GM23338 (cell line): ENCODE results near the gene PLEKHD1. TPM values are rescaled to one million over a fixed set of nuclear protein-coding genes. Genes with fewer than 3 reads are reported as not detected.

Experiments
- ATAC-seq: fragments of 200-7000 bp; cut with Tn5 transposase; 3 replicates; pipeline ENCODE4 v1.9.1; 2020
- DNase-seq: peaks from one replicate; pipeline ENCODE4 v3.0.0-alpha.2; 2015; ENCODE audit warnings: low spot score
- H2AFZ ChIP-seq: fragments of 200-600 bp; sonication (generic); 2 replicates; pipeline ENCODE4 v1.8.0; 2016; ENCODE audit warnings: antibody characterized with exemption, mild to moderate bottlenecking, moderate library complexity
- H3F3A ChIP-seq: fragments of 200-600 bp; sonication (generic); replicated peaks from 2 replicates; pipeline ENCODE4 v1.8.0; 2017; ENCODE audit warnings: antibody characterized with exemption, mixed run types, low read depth
- H3K27ac ChIP-seq: fragments of 200-600 bp; sonication (generic); 2 replicates; pipeline ENCODE4 v1.6.1; 2016; ENCODE audit warnings: low read depth
- H3K27me3 ChIP-seq: fragments of 200-600 bp; sonication (generic); 2 replicates; pipeline ENCODE4 v1.8.0; 2016; ENCODE audit warnings: mild to moderate bottlenecking, mixed run types, moderate library complexity; ENCODE audit not compliant: insufficient read depth
- H3K36me3 ChIP-seq: fragments of 200-600 bp; sonication (generic); 2 replicates; pipeline ENCODE4 v1.8.0; 2016; ENCODE audit warnings: mild to moderate bottlenecking; ENCODE audit not compliant: insufficient read depth
- H3K4me1 ChIP-seq: fragments of 200-600 bp; sonication (generic); 2 replicates; pipeline ENCODE4 v1.8.0; 2016; ENCODE audit warnings: mild to moderate bottlenecking, moderate library complexity; ENCODE audit not compliant: insufficient read depth
- H3K4me2 ChIP-seq: fragments of 200-600 bp; sonication (generic); 2 replicates; pipeline ENCODE4 v1.7.1; 2017; ENCODE audit warnings: mixed run types
- H3K4me3 ChIP-seq: fragments of 200-600 bp; sonication (generic); 2 replicates; pipeline ENCODE4 v1.6.1; 2016; ENCODE audit warnings: mixed run types
- H3K79me2 ChIP-seq: fragments of 200-600 bp; sonication (generic); replicated peaks from 2 replicates; pipeline ENCODE4 v1.8.0; 2017; ENCODE audit warnings: mild to moderate bottlenecking; ENCODE audit not compliant: insufficient read depth
- H3K9me2 ChIP-seq: fragments of 200-600 bp; sonication (generic); 2 replicates; pipeline ENCODE4 v1.8.0; 2017; ENCODE audit not compliant: insufficient read depth
- H4K20me1 ChIP-seq: fragments of 200-600 bp; sonication (generic); replicated peaks from 2 replicates; pipeline ENCODE4 v1.8.0; 2017; ENCODE audit warnings: mild to moderate bottlenecking; ENCODE audit not compliant: insufficient read depth
- H3K27ac Mint-ChIP-seq: 2 replicates; pipeline ENCODE4 v1.8.0; 2020; ENCODE audit warnings: inconsistent platforms, mild to moderate bottlenecking, moderate library complexity, mixed read lengths
- H3K27me3 Mint-ChIP-seq: 3 replicates; pipeline ENCODE4 v1.8.0; 2022; ENCODE audit warnings: low read depth, mild to moderate bottlenecking, moderate library complexity, mixed read lengths, inconsistent platforms; ENCODE audit not compliant: insufficient read depth, poor library complexity
- H3K36me3 Mint-ChIP-seq: 3 replicates; pipeline ENCODE4 v1.8.0; 2021; ENCODE audit warnings: low read depth, mild to moderate bottlenecking, inconsistent platforms, moderate library complexity, mixed read lengths
- H3K4me1 Mint-ChIP-seq: 3 replicates; pipeline ENCODE4 v1.8.0; 2020; ENCODE audit warnings: mild to moderate bottlenecking, inconsistent platforms, mixed read lengths
- H3K4me3 Mint-ChIP-seq: 3 replicates; pipeline ENCODE4 v1.8.0; 2021; ENCODE audit warnings: moderate library complexity, mild to moderate bottlenecking, inconsistent platforms, mixed read lengths
- H3K9me3 Mint-ChIP-seq: 3 replicates; pipeline ENCODE4 v1.8.0; 2020; ENCODE audit warnings: moderate library complexity, mild to moderate bottlenecking, inconsistent platforms, mixed read lengths
- CREB1 ChIP-seq: fragments of 250-450 bp; sonication (Bioruptor Pico); IDR thresholded peaks from 2 replicates; pipeline ENCODE4 v1.5.0; 2020; ENCODE audit warnings: low read depth, mild to moderate bottlenecking, moderate library complexity
- ETS1 ChIP-seq: IDR thresholded peaks from 2 replicates; pipeline ENCODE4 v1.6.1; 2016; ENCODE audit warnings: antibody characterized with exemption
- EZH2 ChIP-seq: fragments of 200-600 bp; sonication (generic); IDR thresholded peaks from one replicate; pipeline ENCODE4 v1.8.0; 2017; ENCODE audit warnings: antibody characterized with exemption, mild to moderate bottlenecking, low read depth; ENCODE audit not compliant: unreplicated experiment
- EZH2phosphoT487 ChIP-seq: fragments of 200-600 bp; sonication (generic); IDR thresholded peaks from one replicate; pipeline ENCODE4 v1.8.1; 2018; ENCODE audit warnings: antibody characterized with exemption; ENCODE audit not compliant: unreplicated experiment
- JUNB ChIP-seq: IDR thresholded peaks from one replicate; pipeline ENCODE4 v1.6.1; 2016; ENCODE audit warnings: antibody characterized with exemption; ENCODE audit not compliant: unreplicated experiment
- NANOG ChIP-seq: IDR thresholded peaks from 2 replicates; pipeline ENCODE4 v1.6.1; 2016; ENCODE audit warnings: antibody characterized with exemption, borderline replicate concordance
- POLR2AphosphoS5 ChIP-seq: IDR thresholded peaks from 2 replicates; pipeline ENCODE4 v1.6.1; 2016; ENCODE audit warnings: antibody characterized with exemption, low read depth
- REST ChIP-seq: IDR thresholded peaks from one replicate; pipeline ENCODE4 v1.6.1; 2018; ENCODE audit warnings: antibody characterized with exemption; ENCODE audit not compliant: unreplicated experiment
- STAT1 ChIP-seq: IDR thresholded peaks from one replicate; pipeline ENCODE4 v1.6.1; 2016; ENCODE audit warnings: antibody characterized with exemption; ENCODE audit not compliant: unreplicated experiment
- ZNF114 ChIP-seq: fragments of 250-450 bp; sonication (Bioruptor Pico); IDR thresholded peaks from 2 replicates; pipeline ENCODE4 v1.5.0; 2020; ENCODE audit warnings: mild to moderate bottlenecking, moderate library complexity
- ZNF331 ChIP-seq: fragments of 250-450 bp; sonication (Bioruptor Pico); IDR thresholded peaks from 2 replicates; pipeline ENCODE4 v1.5.0; 2020; ENCODE audit warnings: low read depth, mild to moderate bottlenecking, moderate library complexity
- ZNF462 ChIP-seq: fragments of 250-450 bp; sonication (Bioruptor Pico); IDR thresholded peaks from 2 replicates; pipeline ENCODE4 v1.5.0; 2020; ENCODE audit warnings: mild to moderate bottlenecking, moderate library complexity
- polyA plus RNA-seq: library from polyadenylated mRNA; unstranded; fragments of >200 nt; fragmentation: Nextera tagmentation; extraction: Ambion mirVana; gene quantifications from 2 replicates; pipeline ENCODE4 v1.2.1, GENCODE V29; 2016
- total RNA-seq: library from RNA; depleted of rRNA; stranded (reverse); fragments of >200 nt; shearing (Covaris generic); gene quantifications from 2 replicates; pipeline ENCODE4 v1.2.3, GENCODE V29; 2014
- TF ChIP-seq, protein P1 (sequence below), 2 experiments: fragments of 200-600 bp in 1 of 2; sonication (generic) in 1 of 2; conservative IDR thresholded peaks; 2 replicates each; pipeline versions ENCODE4 v1.5.1 to v1.6.1; 2016 to 2017; ENCODE audit warnings: antibody characterized with exemption in 2 of 2, low read depth in 2 of 2, mild to moderate bottlenecking in 2 of 2, moderate library complexity in 1 of 2

Gene PLEKHD1
- total and polyA plus RNA-seq, 2 experiments from 2014 or later = 0.19 to 0.28 TPM

GRCh38 chr14:69473260-69473659 is 11.3 kb upstream of the PLEKHD1 start (continued):
- TF ChIP-seq EZH2phosphoT487 (no peak), POLR2AphosphoS5 (no peak), CREB1 (CRISPR knock-in tag) (no peak), EZH2 (no peak), ZNF114 (CRISPR knock-in tag) (no peak)

GRCh38 chr14:69473946-69474345 is 10.6 kb upstream of the PLEKHD1 start:
- H3K27ac Mint-ChIP-seq = no peak overlapping the region; the same call in 1 of the 2 replicates
- Histone ChIP-seq H3K36me3 (no peaks in the 10 kb centered on the region), H3F3A (no peaks in the 10 kb centered on the region), H2AFZ (no peak overlapping the region), H3K27me3 (no peaks in the 10 kb centered on the region), H3K9me2 (no peaks in the 10 kb centered on the region), H3K27ac (no peak overlapping the region), H3K4me3 (no peak overlapping the region), H4K20me1 (no peaks in the 10 kb centered on the region), H3K4me1 (no peaks in the 10 kb centered on the region), H3K4me2 (no peak overlapping the region), H3K79me2 (no peaks in the 10 kb centered on the region)
- ATAC-seq (no peak), DNase-seq (no peak)
- H3K36me3 Mint-ChIP-seq = no peaks in the 10 kb centered on the region
- H3K9me3 Mint-ChIP-seq = peaks cover 6% of the 10 kb centered on the region; the same call in 2 of the 3 replicates
- H3K4me1 Mint-ChIP-seq = no peaks in the 10 kb centered on the region
- H3K4me3 Mint-ChIP-seq = no peak overlapping the region
- H3K27me3 Mint-ChIP-seq = peaks cover 12% of the 10 kb centered on the region
- TF ChIP-seq STAT1 (no peak), CREB1 (CRISPR knock-in tag) (no peak), POLR2AphosphoS5 (no peak), ETS1 (no peak), ZNF331 (CRISPR knock-in tag) (no peak), JUNB (no peak), ZNF462 (CRISPR knock-in tag) (no peak), ZNF114 (CRISPR knock-in tag) (no peak), NANOG (no peak), REST (no peak)
- TF ChIP-seq, protein P1, sequence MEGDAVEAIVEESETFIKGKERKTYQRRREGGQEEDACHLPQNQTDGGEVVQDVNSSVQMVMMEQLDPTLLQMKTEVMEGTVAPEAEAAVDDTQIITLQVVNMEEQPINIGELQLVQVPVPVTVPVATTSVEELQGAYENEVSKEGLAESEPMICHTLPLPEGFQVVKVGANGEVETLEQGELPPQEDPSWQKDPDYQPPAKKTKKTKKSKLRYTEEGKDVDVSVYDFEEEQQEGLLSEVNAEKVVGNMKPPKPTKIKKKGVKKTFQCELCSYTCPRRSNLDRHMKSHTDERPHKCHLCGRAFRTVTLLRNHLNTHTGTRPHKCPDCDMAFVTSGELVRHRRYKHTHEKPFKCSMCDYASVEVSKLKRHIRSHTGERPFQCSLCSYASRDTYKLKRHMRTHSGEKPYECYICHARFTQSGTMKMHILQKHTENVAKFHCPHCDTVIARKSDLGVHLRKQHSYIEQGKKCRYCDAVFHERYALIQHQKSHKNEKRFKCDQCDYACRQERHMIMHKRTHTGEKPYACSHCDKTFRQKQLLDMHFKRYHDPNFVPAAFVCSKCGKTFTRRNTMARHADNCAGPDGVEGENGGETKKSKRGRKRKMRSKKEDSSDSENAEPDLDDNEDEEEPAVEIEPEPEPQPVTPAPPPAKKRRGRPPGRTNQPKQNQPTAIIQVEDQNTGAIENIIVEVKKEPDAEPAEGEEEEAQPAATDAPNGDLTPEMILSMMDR (conservative IDR thresholded peaks at IDR 0.05; ENCODE audit: low read depth in 2 of 2) = no peak
